GM12892 (cell line): ENCODE results near the gene SOX15.

ENCODE experiments used
- POLR2AphosphoS5 ChIP-seq: IDR thresholded peaks from 2 replicates; pipeline ENCODE4 v1.6.1; 2011; ENCODE audit warnings: low read depth, low read length, control low read depth
- TAF1 ChIP-seq: IDR thresholded peaks from 2 replicates; pipeline ENCODE4 v1.6.1; 2011; ENCODE audit warnings: low read depth, mild to moderate bottlenecking, control low read depth, low read length, borderline replicate concordance

- TF ChIP-seq POLR2AphosphoS5 (no peak), TAF1 (no peak)
Measured at GRCh38 chr17:7580604-7581575, 9.0 kb downstream of the SOX15 start.
